ENCODE measurements around the gene MAN1C1. TPM values are rescaled to one million over a fixed set of nuclear protein-coding genes. Genes with fewer than 3 reads are reported as not detected.

MAN1C1 gene
- total and polyA plus RNA-seq, 7 donors = 1.8 to 6.7 (median 2.0) TPM

GRCh38 chr1:25653558-25653957 lies 37.0 kb downstream of the MAN1C1 start:
- no peak overlapping the region for H3K4me3 ChIP-seq
- no peaks in the 10 kb centered on the region for H3K27me3 ChIP-seq (ENCODE audit: insufficient read depth in 3 of 3, low read length in 2 of 3)
- ATAC-seq (no peak), DNase-seq (no peak)
- no peak overlapping the region for H3K27ac ChIP-seq
- no peaks in the 10 kb centered on the region for H3K9me3 ChIP-seq
- no peaks in the 10 kb centered on the region for H3K36me3 ChIP-seq (ENCODE audit: insufficient read depth in 1 of 2, low read depth in 1 of 2)
- 76 to 80% (median 79%) methylated on average over 10 of the region's 10 CpGs for WGBS, 3 donors
- intact Hi-C loops (cut with DNase I) = no loop called here
- H3K4me1 ChIP-seq = peaks cover 32% of the 10 kb centered on the region
- no peak for TF ChIP-seq CTCF (IDR thresholded peaks at IDR 0.05)

- no peak overlapping the region for H3K4me3 ChIP-seq
- H3K27ac ChIP-seq = no peak overlapping the region
- DNase-seq (no peak), ATAC-seq (no peak)
- no peaks in the 10 kb centered on the region for H3K27me3 ChIP-seq (ENCODE audit: insufficient read depth in 3 of 3, low read length in 2 of 3)
- 96% methylated on average over 6 of the region's 6 CpGs for WGBS, 3 donors
- no peaks in the 10 kb centered on the region for H3K36me3 ChIP-seq (ENCODE audit: insufficient read depth in 1 of 2, low read depth in 1 of 2)
- peaks cover 38% of the 10 kb centered on the region for H3K4me1 ChIP-seq
- no peak for TF ChIP-seq CTCF (IDR thresholded peaks at IDR 0.05)
- intact Hi-C loops (cut with DNase I) = no loop called here
- H3K9me3 ChIP-seq = no peaks in the 10 kb centered on the region
Observed at GRCh38 chr1:25654109-25654660, 37.6 kb downstream of the MAN1C1 start.

- Histone ChIP-seq H3K36me3 (ENCODE audit: insufficient read depth in 1 of 2, low read depth in 1 of 2) (no peaks in the 10 kb centered on the region), H3K27me3 (ENCODE audit: insufficient read depth in 3 of 3, low read length in 2 of 3) (no peaks in the 10 kb centered on the region), H3K4me1 (peaks cover 27% of the 10 kb centered on the region), H3K4me3 (no peak overlapping the region), H3K27ac (no peak overlapping the region), H3K9me3 (no peaks in the 10 kb centered on the region)
- 81 to 86% (median 86%) methylated on average over 6 of the region's 6 CpGs for WGBS, 3 donors
- no peak for TF ChIP-seq CTCF (IDR thresholded peaks at IDR 0.05)
- intact Hi-C loops (cut with DNase I) = loop anchor here (5.0 kb wide), 2 partner anchors 35 to 40 kb away; partner anchors contain the start of gene MAN1C1 (in 1 of the 2)
- ATAC-seq (no peak), DNase-seq (no peak)
Observed at GRCh38 chr1:25657121-25657882, 40.7 kb downstream of the MAN1C1 start.

GRCh38 chr1:25657883-25658760 lies 41.5 kb downstream of the MAN1C1 start:
- no peaks in the 10 kb centered on the region for H3K9me3 ChIP-seq
- peaks cover 18% of the 10 kb centered on the region for H3K4me1 ChIP-seq
- no peak overlapping the region for H3K4me3 ChIP-seq
- no peak for DNase-seq
- WGBS, 3 donors = 87 to 91% (median 90%) methylated on average over 11 of the region's 11 CpGs
- H3K27me3 ChIP-seq (ENCODE audit: insufficient read depth in 3 of 3, low read length in 2 of 3) = no peaks in the 10 kb centered on the region
- TF ChIP-seq CTCF (IDR thresholded peaks at IDR 0.05) = no peak
- intact Hi-C loops (cut with DNase I) = loop anchor here (5.0 kb wide), 2 partner anchors 36 to 41 kb away; partner anchors contain the start of gene MAN1C1 (in 1 of the 2)
- H3K36me3 ChIP-seq (ENCODE audit: insufficient read depth in 1 of 2, low read depth in 1 of 2) = no peaks in the 10 kb centered on the region
- no peak for ATAC-seq
- H3K27ac ChIP-seq = peak overlapping the region; percentile 62

All from psoas muscle (tissue), 8 donors.